ENCODE measurements around the gene SCGB1D2.
"Not testable (repeated sequence)": the region's sequence is repeated elsewhere in the genome, so short reads cannot be mapped to it uniquely, and the experiment has no call there.

The SCGB1D2 gene, protein sequence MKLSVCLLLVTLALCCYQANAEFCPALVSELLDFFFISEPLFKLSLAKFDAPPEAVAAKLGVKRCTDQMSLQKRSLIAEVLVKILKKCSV

GRCh38 chr11:62242021-62242420 is at the start of gene SCGB1D2:
TSS of gene SCGB1D2 (plus strand) at chr11:62242239. CDS start at chr11:62242308, 69 bp downstream.
- DNase-seq (ENCODE audit: low read depth, low spot score): no peak

DNA sequence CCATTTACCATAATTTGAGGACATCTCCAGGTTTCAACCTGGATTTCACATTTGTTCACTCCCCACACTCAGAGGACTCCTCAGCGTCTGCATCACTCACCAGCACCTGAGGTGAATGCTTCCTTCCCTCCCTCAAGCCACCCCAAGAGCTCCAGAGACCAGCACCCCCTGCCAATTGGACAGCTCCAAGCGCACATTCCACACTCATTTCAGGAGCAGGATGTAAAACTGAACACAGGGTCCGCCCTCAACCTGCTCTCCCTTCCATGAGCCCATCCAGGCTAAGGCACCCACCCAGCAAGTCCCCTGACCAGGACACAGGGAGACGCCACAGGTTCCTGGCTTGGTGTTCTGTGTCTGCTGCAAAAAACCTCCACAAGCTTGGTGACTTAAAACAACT is 48.1 kb upstream of the SCGB1D2 start:
- no peak for DNase-seq (ENCODE audit: low read depth, low spot score)

DNA sequence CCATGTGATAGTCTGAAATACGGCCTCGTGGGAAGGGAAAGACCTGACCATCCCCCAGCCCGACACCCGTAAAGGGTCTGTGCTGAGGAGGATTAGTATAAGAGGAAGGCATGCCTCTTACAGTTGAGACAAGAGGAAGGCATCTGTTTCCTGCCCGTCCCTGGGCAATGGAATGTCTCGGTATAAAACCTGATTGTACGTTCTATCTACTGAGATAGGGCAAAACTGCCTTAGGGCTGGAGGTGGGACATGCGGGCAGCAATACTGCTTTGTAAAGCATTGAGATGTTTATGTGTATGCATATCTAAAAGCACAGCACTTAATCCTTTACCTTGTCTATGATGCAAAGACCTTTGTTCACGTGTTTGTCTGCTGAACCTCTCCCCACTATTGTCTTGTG is 47.0 kb upstream of the SCGB1D2 start:
- DNase-seq (ENCODE audit: low read depth, low spot score): not testable (repeated sequence)

DNA sequence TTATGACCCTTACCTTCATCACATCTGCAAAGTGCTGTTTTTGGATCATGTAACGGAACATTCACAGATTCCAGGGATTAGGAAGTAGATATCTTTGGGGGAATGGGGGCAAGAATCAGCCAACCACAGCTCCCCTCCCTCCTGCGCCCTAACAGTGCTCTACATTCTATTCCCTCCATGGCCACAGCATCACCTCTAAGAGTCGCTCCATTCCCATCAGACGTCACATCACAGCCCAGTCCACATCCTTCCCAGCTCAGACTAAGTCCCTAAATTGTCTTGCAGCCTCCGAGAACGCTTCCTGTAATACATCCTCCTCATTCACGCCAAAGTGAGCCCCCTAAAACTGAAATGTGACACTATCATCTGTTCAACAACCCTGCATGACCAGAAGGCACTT is 46.1 kb upstream of the SCGB1D2 start:
- no peak for DNase-seq (ENCODE audit: low read depth, low spot score)

- not testable (repeated sequence) for DNase-seq (ENCODE audit: low read depth, low spot score)
Observed at GRCh38 chr11:62197400-62197799, 44.6 kb upstream of the SCGB1D2 start.

DNA sequence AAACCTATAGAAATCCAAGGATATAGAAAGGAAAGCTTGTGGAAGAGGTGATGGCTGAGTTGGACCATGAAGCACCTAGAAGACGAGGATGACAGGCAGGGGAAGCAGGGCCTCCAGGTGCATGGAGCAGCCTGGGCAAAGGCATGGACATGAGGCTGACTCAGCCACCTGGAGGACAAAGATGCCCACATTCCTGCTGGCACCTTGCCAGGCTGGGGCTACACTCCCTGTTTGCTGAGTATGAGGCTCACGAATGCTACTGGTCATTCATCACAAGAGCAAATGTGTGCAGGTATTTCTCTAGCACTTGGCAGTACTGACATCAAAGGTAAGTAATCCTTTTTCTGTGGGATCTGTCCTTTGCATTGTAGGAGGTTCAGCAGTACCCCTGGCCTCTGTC is 40.7 kb upstream of the SCGB1D2 start:
- DNase-seq (ENCODE audit: low read depth, low spot score): no peak

GRCh38 chr11:62202910-62203309 is 39.1 kb upstream of the SCGB1D2 start:
- no peak for DNase-seq (ENCODE audit: low read depth, low spot score)

GRCh38 chr11:62204430-62204829 is 37.6 kb upstream of the SCGB1D2 start:
- DNase-seq (ENCODE audit: low read depth, low spot score): no peak

DNA sequence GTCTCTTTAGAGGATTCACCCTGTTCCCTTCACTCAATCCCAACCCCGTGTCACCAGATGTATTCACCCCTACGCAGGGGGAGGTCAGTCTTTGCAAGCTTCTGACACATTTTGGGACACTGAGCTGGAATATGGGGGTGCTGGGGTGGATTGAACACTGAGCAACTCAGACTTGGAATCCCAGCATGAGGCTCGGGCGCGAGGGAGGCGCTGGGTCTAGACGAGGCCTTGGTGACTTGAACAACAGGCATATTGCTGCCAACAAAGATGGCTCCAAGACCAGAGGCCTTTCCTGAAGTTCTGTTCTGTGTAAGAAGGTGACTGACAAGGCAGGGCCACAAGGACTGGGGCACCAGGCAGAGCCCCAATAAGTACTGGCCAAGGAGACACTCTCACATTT is 36.6 kb upstream of the SCGB1D2 start:
- no peak for DNase-seq (ENCODE audit: low read depth, low spot score)

DNA sequence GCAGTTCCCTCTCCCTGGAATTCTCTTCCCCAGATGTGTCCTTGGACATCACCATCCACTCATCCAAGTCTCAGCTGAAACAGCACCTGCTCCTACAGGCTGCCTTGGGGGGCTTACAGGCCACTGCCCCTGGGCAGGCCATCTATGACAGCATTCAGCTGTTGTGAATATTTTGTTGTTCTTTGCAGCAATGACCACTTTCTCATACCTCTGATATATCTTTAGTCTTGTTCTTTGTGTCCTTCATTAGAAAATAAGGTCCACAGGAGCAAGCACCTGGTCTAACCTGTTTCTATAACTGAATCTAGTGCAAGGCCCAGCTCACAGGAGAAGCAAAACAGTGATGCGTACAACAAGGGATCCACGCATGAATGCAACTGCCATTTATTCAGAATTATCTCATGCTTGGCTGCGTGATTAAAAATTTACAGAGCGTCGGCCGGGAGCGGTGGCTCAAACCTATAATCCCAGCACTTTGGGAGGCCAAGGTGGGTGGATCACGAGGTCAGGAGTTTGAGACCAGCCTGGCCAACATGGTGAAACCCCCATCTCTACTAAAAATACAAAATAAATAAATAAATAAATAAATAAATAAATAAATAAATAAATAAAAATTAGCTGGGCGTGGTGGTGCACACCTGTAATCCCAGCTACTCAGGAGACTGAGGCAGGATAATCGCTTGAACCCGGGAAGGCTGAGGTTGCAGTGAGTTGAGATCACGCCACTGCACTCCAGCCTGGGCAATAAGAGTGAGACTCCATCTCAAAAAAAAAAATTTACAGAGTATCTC is 35.6 kb upstream of the SCGB1D2 start:
- DNase-seq (ENCODE audit: low read depth, low spot score): not testable (repeated sequence)

DNA sequence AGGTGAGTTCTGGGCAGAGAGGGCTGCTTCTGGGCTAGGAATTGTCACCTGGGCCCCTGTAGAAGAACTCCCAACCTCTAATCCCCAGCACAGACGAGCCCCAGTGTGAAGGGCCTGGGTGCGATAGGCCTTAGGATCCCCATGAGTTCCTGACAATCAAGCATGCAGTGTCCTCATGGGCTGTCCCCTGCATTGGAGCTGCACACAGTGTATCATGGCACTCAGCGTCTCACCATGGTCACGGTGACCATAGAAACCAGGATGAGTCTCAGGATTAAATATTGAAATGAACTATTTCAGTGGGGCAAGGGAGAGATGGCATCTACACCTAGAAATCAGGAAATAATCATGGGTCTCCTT is 33.3 kb upstream of the SCGB1D2 start:
- DNase-seq (ENCODE audit: low read depth, low spot score): no peak

DNA sequence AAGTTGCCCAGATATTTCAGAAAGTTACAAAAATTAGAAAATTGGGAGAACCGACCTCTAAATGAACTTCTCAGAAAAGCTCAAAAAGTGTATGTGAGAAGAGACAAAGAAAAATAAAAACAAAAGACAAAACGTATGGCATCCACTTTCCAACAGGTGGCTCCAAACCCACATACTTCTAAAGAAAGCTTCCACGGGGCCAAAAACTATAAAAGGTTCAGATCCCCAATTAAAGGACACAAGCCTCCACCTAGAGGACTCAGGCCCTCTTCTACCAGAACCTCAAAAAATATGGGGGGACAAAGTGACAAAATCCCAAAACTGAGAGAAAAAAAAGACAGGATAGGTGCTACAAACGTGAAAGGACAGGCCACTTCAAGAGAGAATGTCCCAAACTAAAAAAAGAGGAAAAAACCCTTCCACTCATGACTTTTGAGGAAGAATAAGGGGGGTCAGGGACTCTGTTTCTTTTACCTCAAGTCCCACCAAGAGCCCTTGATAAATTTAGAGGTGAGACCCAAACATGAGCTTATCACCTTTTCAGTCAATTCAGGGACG is 24.8 kb upstream of the SCGB1D2 start:
- no peak for DNase-seq (ENCODE audit: low read depth, low spot score)

GRCh38 chr11:62221498-62221897 is 20.5 kb upstream of the SCGB1D2 start:
- no peak for DNase-seq (ENCODE audit: low read depth, low spot score)

- DNase-seq (ENCODE audit: low read depth, low spot score): no peak
Observed at GRCh38 chr11:62223095-62223494, 18.9 kb upstream of the SCGB1D2 start.

GRCh38 chr11:62233730-62234129 is 8.3 kb upstream of the SCGB1D2 start:
- DNase-seq (ENCODE audit: low read depth, low spot score): no peak

- DNase-seq (ENCODE audit: low read depth, low spot score): no peak
Observed at GRCh38 chr11:62236187-62236586, 5.9 kb upstream of the SCGB1D2 start.

DNA sequence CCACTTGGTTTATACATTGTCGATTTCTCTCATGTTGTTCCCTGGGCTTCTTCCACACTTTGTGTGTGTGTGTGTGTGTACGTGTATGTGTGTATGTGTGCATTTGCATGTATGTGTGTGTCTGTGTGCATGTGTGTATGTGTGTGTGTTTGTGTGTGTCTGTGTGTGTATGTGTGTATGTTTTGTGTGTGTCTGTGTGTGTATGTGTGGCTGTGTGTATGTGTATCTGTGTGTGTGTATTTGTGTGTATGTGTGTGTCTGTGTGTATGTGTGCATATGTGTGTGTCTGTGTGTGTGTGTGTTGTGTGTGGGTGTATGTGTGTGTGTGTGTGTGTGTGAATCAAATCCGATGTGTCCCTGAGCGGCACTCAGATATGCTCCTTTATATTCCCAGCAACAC is 4.5 kb upstream of the SCGB1D2 start:
- no peak for DNase-seq (ENCODE audit: low read depth, low spot score)

DNA sequence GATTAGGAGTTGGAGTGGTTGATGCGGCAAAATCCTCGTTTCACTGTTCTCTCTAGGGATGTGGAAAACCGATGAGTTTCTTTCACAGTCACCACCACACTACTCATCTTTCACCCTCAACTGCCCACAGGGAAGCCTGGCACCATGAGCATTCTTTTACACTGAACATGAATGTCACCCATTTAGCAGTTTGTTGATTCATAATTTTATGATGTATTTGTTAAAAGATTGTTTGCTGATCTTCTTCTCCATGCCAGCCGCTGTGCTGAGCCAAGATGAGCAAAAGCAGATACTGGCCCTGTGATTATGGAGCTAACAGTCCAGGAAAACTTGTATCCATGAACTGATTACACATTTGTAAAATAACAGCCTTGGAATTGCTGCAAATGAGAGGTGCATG is 3.9 kb upstream of the SCGB1D2 start:
- no peak for DNase-seq (ENCODE audit: low read depth, low spot score)

GRCh38 chr11:62241095-62241494 is 944 bp upstream of the SCGB1D2 start:
- no peak for DNase-seq (ENCODE audit: low read depth, low spot score)

- DNase-seq (ENCODE audit: low read depth, low spot score): no peak
Observed at GRCh38 chr11:62245271-62245753, 3.3 kb downstream of the SCGB1D2 start.

DNA sequence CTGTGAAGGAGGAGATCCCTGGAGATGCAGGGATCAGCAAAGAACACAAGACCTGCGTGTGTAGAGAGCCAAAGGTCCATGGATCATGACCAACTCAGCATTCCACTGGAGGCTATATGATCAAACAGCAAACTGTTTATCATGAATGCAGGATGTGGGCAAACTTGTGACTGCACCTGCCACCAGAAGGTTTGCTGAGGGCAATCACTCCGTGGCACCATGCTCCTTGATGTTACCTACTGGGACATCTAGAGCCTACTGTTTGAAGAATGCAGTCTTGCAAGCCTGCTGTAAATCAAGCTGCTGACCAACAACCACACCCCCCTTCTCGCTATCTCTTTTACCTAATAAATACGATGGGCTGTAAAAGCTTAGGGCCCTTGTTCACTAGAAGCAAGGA is 9.7 kb downstream of the SCGB1D2 start:
- no peak for DNase-seq (ENCODE audit: low read depth, low spot score)

GRCh38 chr11:62253999-62254542 is 12.0 kb downstream of the SCGB1D2 start:
- DNase-seq (ENCODE audit: low read depth, low spot score): no peak

DNA sequence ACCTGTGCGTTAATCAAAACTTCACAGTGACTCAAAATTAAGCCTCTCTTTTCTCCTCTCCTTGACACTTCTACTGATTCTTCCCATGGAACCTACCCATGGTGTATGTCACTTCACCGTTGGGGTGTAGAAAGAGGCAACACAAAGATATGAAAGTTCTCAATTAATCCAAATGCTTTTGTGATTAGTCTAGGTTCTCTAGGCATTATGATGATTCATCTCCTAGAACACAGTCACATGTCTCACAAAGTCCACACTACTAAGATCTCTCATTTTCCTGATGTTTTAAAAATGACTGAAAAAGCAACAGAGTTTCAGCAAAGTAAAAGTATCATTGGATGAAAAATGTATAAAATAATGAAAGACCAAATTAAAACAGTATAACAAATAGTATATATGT is 14.2 kb downstream of the SCGB1D2 start:
- no peak for DNase-seq (ENCODE audit: low read depth, low spot score)

All from brain pericyte (primary cell).